Measurements from ENCODE around the gene APMAP.

Gene APMAP

DNA sequence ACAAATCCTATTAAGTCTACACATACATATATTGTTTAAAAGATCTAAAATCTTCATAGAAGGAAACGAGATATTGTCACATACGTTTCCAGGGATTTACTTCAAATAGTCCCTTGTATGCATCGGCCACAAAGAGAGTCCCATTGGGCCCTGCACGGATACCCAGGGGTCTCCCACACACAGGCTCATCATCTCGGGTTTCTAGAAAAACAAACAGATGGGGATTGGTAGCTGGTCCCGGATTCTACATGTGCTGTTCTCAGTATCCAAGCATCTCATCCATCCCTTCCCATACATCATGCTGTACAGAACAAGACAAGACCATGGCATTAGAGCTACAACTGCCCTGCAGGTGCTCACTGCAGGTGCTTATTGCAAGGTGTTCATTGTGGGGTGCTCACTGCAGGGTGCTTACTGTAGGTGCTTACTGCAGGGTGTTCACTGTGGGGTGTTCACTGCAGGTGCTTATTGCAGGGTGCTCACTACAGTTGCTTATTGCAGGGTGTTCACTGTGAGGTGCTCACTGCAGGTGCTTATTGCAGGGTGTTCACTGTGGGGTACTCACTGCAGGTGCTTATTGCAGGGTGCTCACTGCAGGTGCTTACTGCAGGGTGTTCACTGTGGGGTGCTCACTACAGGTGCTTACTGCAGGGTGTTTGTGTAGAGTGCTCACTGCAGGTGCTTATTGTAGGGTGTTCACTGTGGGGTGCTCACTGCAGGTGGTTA is 21.0 kb downstream of the APMAP start:
- H3K27me3 ChIP-seq (ENCODE audit: insufficient read depth, low read depth): no peaks in the 10 kb centered on the region
- H3K9ac ChIP-seq: no peak overlapping the region
- H4K20me1 ChIP-seq (ENCODE audit: insufficient read depth): no peaks in the 10 kb centered on the region
- H3K27ac ChIP-seq: no peak overlapping the region
- no peaks in the 10 kb centered on the region for H3K36me3 ChIP-seq (ENCODE audit: insufficient read depth)
- H3K4me2 ChIP-seq: no peak overlapping the region
- no peaks in the 10 kb centered on the region for H3K79me2 ChIP-seq (ENCODE audit: insufficient read depth, low read depth)
- H3K4me3 ChIP-seq (IDR thresholded peaks at IDR 0.05; ENCODE audit: insufficient read depth, low read depth, low read length): no peak overlapping the region
- no peak for TF ChIP-seq CTCF (conservative IDR thresholded peaks at IDR 0.05; ENCODE audit: low read depth, low read length)
- H2AFZ ChIP-seq (ENCODE audit: low read depth): no peak overlapping the region
- no peaks in the 10 kb centered on the region for H3K4me1 ChIP-seq (ENCODE audit: low read depth, poor library complexity, severe bottlenecking)

DNA sequence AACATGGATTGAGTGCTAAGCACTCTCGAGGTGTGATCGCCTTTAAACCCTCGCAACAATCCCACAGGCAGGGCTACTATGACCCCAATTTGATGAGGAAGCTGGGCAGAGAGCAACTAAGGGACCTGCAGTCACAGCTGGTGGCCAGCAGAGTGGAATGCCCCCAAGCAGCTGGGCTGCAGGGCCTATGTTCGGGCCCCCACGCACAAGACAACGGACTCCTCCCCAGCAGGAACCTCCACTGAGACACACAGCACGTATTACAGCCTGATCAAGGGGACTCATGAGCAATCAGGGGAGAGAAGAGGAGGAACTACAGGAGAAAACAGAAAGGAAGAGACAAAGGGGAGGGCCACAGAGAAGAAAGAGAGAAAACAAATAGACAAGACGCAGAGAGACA is 21.8 kb downstream of the APMAP start:
- no peaks in the 10 kb centered on the region for H3K4me1 ChIP-seq (ENCODE audit: low read depth, poor library complexity, severe bottlenecking)
- H3K4me2 ChIP-seq: no peak overlapping the region
- no peak for TF ChIP-seq CTCF (conservative IDR thresholded peaks at IDR 0.05; ENCODE audit: low read depth, low read length)
- H2AFZ ChIP-seq (ENCODE audit: low read depth): no peak overlapping the region
- H3K4me3 ChIP-seq (IDR thresholded peaks at IDR 0.05; ENCODE audit: insufficient read depth, low read depth, low read length): no peak overlapping the region
- H3K36me3 ChIP-seq (ENCODE audit: insufficient read depth): no peaks in the 10 kb centered on the region
- H3K27ac ChIP-seq: no peak overlapping the region
- no peaks in the 10 kb centered on the region for H4K20me1 ChIP-seq (ENCODE audit: insufficient read depth)
- H3K9ac ChIP-seq: no peak overlapping the region
- no peaks in the 10 kb centered on the region for H3K79me2 ChIP-seq (ENCODE audit: insufficient read depth, low read depth)
- no peaks in the 10 kb centered on the region for H3K27me3 ChIP-seq (ENCODE audit: insufficient read depth, low read depth)

DNA sequence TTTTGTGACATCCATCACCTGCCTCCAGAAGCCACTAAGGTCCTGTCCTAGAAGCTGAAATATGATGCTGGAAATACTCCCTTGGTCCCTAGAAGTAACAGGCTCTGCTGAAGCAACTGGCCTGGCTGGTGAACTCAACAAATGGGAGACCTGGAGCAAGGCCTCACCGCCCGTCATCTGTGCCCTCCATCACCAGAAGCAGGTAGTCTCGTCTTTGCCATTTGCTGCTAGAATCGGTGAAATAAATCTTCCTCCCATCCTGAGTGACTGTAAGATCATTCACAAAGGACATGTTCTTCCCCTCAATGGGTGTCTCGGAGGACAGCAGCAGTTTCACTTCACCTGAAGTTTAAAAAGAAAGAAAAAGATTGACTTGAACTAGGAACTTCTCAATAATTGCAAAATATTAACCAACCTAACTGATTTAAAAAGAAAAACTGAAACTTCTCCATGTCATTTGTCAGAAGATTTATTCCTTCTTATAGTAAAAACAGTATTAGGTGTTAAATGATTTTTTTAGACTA is 22.5 kb downstream of the APMAP start:
- Histone ChIP-seq H3K4me1 (ENCODE audit: low read depth, poor library complexity, severe bottlenecking) (no peaks in the 10 kb centered on the region), H3K4me2 (no peak overlapping the region), H3K27ac (no peak overlapping the region), H3K36me3 (ENCODE audit: insufficient read depth) (no peaks in the 10 kb centered on the region), H4K20me1 (ENCODE audit: insufficient read depth) (no peaks in the 10 kb centered on the region), H3K9ac (no peak overlapping the region), H3K4me3 (IDR thresholded peaks at IDR 0.05; ENCODE audit: insufficient read depth, low read depth, low read length) (no peak overlapping the region), H3K27me3 (ENCODE audit: insufficient read depth, low read depth) (no peaks in the 10 kb centered on the region), H2AFZ (ENCODE audit: low read depth) (no peak overlapping the region), H3K79me2 (ENCODE audit: insufficient read depth, low read depth) (no peaks in the 10 kb centered on the region)
- no peak for TF ChIP-seq CTCF (conservative IDR thresholded peaks at IDR 0.05; ENCODE audit: low read depth, low read length)

GRCh38 chr20:24969186-24970029 is 23.1 kb downstream of the APMAP start:
- H3K4me2 ChIP-seq: no peak overlapping the region
- H2AFZ ChIP-seq (ENCODE audit: low read depth): no peak overlapping the region
- no peaks in the 10 kb centered on the region for H3K79me2 ChIP-seq (ENCODE audit: insufficient read depth, low read depth)
- H3K9ac ChIP-seq: no peak overlapping the region
- no peaks in the 10 kb centered on the region for H3K36me3 ChIP-seq (ENCODE audit: insufficient read depth)
- no peaks in the 10 kb centered on the region for H3K4me1 ChIP-seq (ENCODE audit: low read depth, poor library complexity, severe bottlenecking)
- TF ChIP-seq CTCF (conservative IDR thresholded peaks at IDR 0.05; ENCODE audit: low read depth, low read length): no peak
- no peak overlapping the region for H3K4me3 ChIP-seq (IDR thresholded peaks at IDR 0.05; ENCODE audit: insufficient read depth, low read depth, low read length)
- no peaks in the 10 kb centered on the region for H4K20me1 ChIP-seq (ENCODE audit: insufficient read depth)
- H3K27me3 ChIP-seq (ENCODE audit: insufficient read depth, low read depth): no peaks in the 10 kb centered on the region
- H3K27ac ChIP-seq: no peak overlapping the region

All from KMS-11 (cell line).